Activated T-helper 1 cell treated with anti-CD3 and anti-CD28 coated beads, Interleukin-12 subunit alpha, Interleukin-12 subunit beta, Interleukin-2, Interleukin-4 antibody, amounts not matched to agents 30 ng/mL and 10 ng/mL and 1 ng/mL, durations not matched to agents 14 hours and 24 hours and 36 hours (primary cell): ENCODE results near the gene DDIT3. TPM values are rescaled to one million over a fixed set of nuclear protein-coding genes. Genes with fewer than 3 reads are reported as not detected.
"Not testable (repeated sequence)": the region's sequence is repeated elsewhere in the genome, so short reads cannot be mapped to it uniquely, and the experiment has no call there.

ENCODE experiments used
- DNase-seq: peaks from one replicate; pipeline ENCODE4 v3.0.0; 2021; ENCODE audit warnings: low spot score
- H3K27ac Mint-ChIP-seq: one replicate; pipeline ENCODE4 v1.8.0; 2021; ENCODE audit warnings: mild to moderate bottlenecking, mixed read lengths
- H3K27me3 Mint-ChIP-seq: one replicate; pipeline ENCODE4 v1.8.0; 2022; ENCODE audit warnings: mild to moderate bottlenecking, moderate library complexity, mixed read lengths; ENCODE audit not compliant: insufficient read depth
- H3K36me3 Mint-ChIP-seq: one replicate; pipeline ENCODE4 v1.8.0; 2021; ENCODE audit warnings: low read depth, mixed read lengths
- H3K4me1 Mint-ChIP-seq: one replicate; pipeline ENCODE4 v1.8.0; 2021; ENCODE audit warnings: low read depth, mixed read lengths
- H3K4me3 Mint-ChIP-seq: one replicate; pipeline ENCODE4 v1.8.0; 2021; ENCODE audit warnings: mild to moderate bottlenecking, moderate library complexity, mixed read lengths
- H3K9me3 Mint-ChIP-seq: one replicate; pipeline ENCODE4 v1.8.0; 2021; ENCODE audit warnings: mixed read lengths
- intact Hi-C: fragments of 100-400 bp; cut with micrococcal nuclease; formaldehyde crosslinking; loops from one replicate; pipeline ENCODE4 v1.15.1; 2024
- total RNA-seq: library from RNA; stranded (reverse); gene quantifications from 2 replicates; pipeline ENCODE4 v1.2.3, GENCODE V29; 2022

DDIT3 gene
- total RNA-seq, 1 donor from 2014 or later = 18.1 TPM

DNA sequence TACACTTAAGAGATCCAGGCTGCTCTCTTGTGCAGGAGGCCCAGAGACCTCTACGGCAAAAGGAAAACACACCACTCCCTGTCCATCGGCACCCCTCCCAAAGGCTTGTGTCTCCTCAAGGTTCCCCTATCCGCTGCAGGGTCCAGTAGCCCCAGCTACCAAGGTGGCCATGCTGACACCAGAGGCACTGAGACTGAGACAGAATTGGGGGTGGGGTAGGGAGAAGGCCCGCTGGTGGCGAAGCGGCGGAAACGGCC, 590 bp downstream of the DDIT3 start:
- intact Hi-C loops = loop anchor here (1.0 to 5.0 kb wide), 9 partner anchors 31 to 1592 kb away; partner anchors contain the start of genes ARHGAP9, CTDSP2, GLI1 and MARS1
- Mint-ChIP-seq H3K27me3 (no peaks in the 10 kb centered on the region), H3K9me3 (no peaks in the 10 kb centered on the region), H3K27ac (peak overlapping the region; percentile 100), H3K36me3 (peaks cover 47% of the 10 kb centered on the region), H3K4me1 (peaks cover 62% of the 10 kb centered on the region), H3K4me3 (peak overlapping the region; percentile 97)
- DNase-seq = no peak

DNA sequence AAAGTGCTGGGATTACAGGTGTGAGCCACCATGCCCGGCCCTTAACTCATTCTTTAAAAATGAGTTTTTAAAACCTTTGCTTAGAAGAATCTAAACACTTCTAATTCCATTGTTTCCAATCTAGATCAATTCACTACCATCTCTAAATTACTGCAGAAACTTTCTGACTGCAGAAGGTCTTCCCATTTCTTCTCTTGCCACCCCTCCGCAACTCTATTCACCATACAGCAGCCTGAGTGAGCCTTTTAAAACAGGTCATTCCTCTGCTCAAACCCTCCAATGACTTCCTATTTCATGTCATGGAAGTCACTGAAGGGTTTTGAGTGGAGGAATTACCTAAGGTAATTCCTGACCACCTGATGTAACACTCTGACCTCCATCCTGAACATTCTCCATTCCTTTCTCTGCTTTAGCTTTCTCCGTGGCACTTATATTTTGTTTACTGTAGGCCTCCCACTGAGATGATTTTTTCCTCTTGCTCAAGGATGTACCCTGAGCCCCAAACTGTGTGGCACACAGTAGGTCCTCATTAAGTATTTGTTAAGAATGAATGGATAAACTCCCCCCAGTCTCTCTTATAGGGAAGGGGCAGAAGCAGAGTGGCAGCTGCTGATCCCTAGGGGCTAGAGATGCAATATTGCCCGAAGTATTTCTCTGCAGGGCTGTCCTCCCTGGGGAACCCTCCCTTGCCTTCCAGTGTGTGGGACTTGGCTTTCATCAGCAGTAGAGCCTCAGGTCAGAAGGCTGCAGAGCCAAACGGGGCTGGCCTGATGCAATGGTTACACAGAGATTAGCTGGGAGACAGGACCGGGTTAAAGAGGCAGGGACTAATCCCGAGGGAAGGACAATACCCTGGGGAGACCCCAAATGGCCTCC, 1.2 kb downstream of the DDIT3 start:
- H3K27ac Mint-ChIP-seq = peak overlapping the region; percentile 100
- peaks cover 50% of the 10 kb centered on the region for H3K36me3 Mint-ChIP-seq
- no peak for DNase-seq
- peaks cover 57% of the 10 kb centered on the region for H3K4me1 Mint-ChIP-seq
- peak overlapping the region; percentile 97 for H3K4me3 Mint-ChIP-seq
- intact Hi-C loops = no loop called here
- H3K27me3 Mint-ChIP-seq = no peaks in the 10 kb centered on the region
- no peaks in the 10 kb centered on the region for H3K9me3 Mint-ChIP-seq

DNA sequence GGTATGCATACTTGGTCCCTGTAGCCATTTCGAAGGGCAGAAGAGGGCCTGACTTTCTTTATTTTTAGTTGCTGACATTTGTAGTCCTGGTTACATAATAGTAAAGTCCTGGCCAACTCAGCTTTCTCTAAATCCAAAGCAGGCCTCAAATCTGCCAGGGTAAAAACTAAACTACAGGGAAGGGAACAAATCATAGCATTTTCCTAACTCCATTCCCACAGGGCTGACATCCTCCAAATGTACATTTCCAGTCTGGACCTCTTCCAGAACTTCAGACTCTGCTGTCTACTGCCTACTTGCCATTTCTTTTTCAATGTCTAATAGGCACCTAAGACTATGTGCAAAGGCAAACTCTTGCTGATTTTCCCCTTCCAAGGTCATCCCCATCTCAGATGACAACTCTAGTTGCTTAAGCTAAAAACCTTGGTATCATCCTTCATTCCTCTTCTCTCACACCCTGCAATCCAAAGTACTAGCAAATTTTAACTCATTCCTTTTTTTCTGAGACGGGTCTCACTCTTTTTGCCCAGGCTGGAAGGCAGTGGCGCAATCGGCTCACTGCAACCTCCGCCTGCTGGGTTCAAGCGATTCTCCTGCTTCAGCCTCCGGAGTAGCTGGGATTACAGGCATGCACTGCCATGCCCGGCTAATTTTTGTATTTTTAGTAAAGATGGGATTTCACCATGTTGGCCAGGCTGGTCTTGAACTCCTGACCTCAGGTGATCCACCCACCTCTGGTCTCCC, 2.0 kb downstream of the DDIT3 start:
- Mint-ChIP-seq H3K9me3 (no peaks in the 10 kb centered on the region), H3K27me3 (no peaks in the 10 kb centered on the region), H3K27ac (no peak overlapping the region), H3K4me1 (peaks cover 50% of the 10 kb centered on the region), H3K4me3 (peak overlapping the region; percentile 97), H3K36me3 (peaks cover 50% of the 10 kb centered on the region)
- intact Hi-C loops = no loop called here
- no peak for DNase-seq

DNA sequence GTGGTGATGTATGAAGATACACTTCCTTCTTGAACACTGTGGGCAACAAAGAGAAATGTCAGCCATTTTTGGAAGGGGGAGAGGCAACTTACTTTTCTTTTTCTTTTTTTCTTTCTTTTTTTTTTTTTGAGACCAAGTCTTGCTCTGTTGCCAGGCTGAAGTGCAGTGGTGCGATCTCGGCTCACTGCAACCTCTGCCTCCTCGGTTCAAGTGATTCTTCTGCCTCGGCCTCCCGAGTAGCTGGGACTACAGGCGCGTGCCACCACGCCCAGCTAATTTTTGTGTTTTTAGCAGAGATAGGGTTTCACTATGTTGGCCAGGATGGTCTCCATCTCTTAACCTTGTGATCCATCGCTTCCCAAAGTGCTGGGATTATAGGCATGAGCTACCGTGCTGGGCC, 2.6 kb downstream of the DDIT3 start:
- DNase-seq, intact Hi-C loops, H3K9me3 Mint-ChIP-seq, H3K27me3 Mint-ChIP-seq: not testable (repeated sequence)
- Mint-ChIP-seq H3K36me3 (peaks cover 56% of the 10 kb centered on the region), H3K27ac (peak overlapping the region; percentile 67), H3K4me1 (peaks cover 53% of the 10 kb centered on the region), H3K4me3 (peak overlapping the region; percentile 22)

DNA sequence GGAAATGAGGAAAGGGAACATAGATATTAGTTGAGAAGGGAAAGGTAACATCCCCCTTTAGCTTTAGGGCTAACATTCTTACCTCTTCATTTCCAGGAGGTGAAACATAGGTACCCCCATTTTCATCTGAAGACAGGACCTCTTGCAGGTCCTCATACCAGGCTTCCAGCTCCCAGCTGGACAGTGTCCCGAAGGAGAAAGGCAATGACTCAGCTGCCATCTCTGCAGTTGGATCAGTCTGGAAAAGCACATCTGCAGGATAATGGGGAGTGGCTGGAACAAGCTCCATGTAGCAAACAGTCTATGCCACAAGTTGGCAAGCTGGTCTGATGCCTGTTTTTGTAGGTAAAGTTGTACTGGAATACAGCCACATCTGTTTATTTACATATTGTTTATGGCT, 3.1 kb downstream of the DDIT3 start:
- no peaks in the 10 kb centered on the region for H3K9me3 Mint-ChIP-seq
- DNase-seq = no peak
- peak overlapping the region; percentile 19 for H3K4me3 Mint-ChIP-seq
- H3K4me1 Mint-ChIP-seq = peaks cover 57% of the 10 kb centered on the region
- H3K27ac Mint-ChIP-seq = peak overlapping the region; percentile 67
- no peaks in the 10 kb centered on the region for H3K27me3 Mint-ChIP-seq
- peaks cover 62% of the 10 kb centered on the region for H3K36me3 Mint-ChIP-seq
- intact Hi-C loops = no loop called here

DNA sequence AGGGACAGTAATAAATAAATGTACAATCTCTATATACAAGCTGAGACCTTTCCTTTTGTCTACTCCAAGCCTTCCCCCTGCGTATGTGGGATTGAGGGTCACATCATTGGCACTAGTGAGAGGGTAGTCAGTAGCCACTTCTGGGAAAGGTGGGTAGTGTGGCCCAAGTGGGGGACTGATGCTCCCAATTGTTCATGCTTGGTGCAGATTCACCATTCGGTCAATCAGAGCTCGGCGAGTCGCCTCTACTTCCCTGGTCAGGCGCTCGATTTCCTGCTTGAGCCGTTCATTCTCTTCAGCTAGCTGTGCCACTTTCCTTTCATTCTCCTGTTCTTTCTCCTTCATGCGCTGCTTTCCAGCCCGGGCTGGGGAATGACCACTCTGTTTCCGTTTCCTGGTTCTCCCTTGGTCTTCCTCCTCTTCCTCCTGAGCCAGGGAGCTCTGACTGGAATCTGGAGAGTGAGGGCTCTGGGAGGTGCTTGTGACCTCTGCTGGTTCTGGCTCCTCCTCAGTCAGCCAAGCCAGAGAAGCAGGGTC, 3.6 kb downstream of the DDIT3 start:
- H3K36me3 Mint-ChIP-seq = peaks cover 66% of the 10 kb centered on the region
- H3K27ac Mint-ChIP-seq = peak overlapping the region; percentile 67
- intact Hi-C loops = no loop called here
- no peak for DNase-seq
- H3K4me3 Mint-ChIP-seq = no peak overlapping the region
- H3K4me1 Mint-ChIP-seq = peaks cover 57% of the 10 kb centered on the region
- no peaks in the 10 kb centered on the region for H3K27me3 Mint-ChIP-seq
- H3K9me3 Mint-ChIP-seq = no peaks in the 10 kb centered on the region

DNA sequence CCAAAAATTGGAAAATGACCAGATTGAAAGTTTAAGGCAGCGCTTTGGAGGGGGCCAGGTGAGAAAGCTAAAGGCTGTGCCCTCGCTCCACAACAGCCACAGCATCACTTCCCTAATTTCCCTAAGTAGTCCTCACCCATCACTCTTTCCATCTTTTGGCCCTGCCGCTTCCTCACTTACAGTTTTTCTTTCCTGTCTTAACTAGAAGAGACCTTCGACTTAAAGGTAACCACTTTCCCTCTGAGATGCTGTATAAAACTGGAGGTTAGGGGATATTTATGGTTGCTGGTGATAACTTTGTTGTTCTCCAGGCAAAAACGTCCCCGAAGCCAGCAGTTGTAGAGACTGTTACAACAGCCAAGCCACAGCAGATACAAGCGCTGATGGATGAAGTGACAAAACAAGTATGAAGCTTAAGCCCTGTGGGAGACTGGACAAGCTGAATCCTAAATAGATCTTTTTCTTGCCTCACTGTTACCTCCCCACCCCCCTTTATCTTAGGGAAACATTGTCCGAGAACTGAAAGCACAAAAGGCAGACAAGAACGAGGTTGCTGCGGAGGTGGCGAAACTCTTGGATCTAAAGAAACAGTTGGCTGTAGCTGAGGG, 4.3 kb downstream of the DDIT3 start:
- no peak for DNase-seq
- H3K4me3 Mint-ChIP-seq = no peak overlapping the region
- intact Hi-C loops = no loop called here
- H3K4me1 Mint-ChIP-seq = peaks cover 55% of the 10 kb centered on the region
- no peak overlapping the region for H3K27ac Mint-ChIP-seq
- no peaks in the 10 kb centered on the region for H3K27me3 Mint-ChIP-seq
- H3K36me3 Mint-ChIP-seq = peaks cover 72% of the 10 kb centered on the region
- H3K9me3 Mint-ChIP-seq = no peaks in the 10 kb centered on the region

DNA sequence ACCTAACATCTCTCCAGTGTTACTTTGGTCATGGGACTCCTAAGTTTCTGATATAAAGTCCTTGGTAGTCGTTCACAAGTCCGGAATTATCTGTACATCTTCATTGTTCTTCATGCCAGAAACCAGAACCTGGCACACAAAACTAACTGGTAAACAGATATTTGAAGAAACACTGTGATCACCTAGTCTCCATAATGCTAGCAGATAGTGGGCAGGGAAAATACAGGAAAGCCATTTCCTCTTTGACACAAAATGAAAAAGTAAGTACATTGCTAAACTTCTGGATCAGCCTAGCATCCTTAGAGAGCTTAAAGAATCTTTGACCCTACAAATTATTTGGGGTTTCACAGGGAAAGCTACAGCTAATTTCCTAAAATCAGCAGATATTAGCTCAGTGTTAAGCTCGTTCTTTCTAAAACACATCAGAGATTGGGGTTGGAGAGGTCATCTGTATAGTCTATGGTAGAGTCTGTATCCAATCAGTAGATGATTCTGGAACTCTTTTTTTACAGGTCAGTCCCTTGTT, 4.8 kb downstream of the DDIT3 start:
- H3K36me3 Mint-ChIP-seq = peaks cover 72% of the 10 kb centered on the region
- peaks cover 52% of the 10 kb centered on the region for H3K4me1 Mint-ChIP-seq
- intact Hi-C loops = no loop called here
- no peak for DNase-seq
- no peaks in the 10 kb centered on the region for H3K27me3 Mint-ChIP-seq
- H3K27ac Mint-ChIP-seq = no peak overlapping the region
- no peak overlapping the region for H3K4me3 Mint-ChIP-seq
- H3K9me3 Mint-ChIP-seq = no peaks in the 10 kb centered on the region

DNA sequence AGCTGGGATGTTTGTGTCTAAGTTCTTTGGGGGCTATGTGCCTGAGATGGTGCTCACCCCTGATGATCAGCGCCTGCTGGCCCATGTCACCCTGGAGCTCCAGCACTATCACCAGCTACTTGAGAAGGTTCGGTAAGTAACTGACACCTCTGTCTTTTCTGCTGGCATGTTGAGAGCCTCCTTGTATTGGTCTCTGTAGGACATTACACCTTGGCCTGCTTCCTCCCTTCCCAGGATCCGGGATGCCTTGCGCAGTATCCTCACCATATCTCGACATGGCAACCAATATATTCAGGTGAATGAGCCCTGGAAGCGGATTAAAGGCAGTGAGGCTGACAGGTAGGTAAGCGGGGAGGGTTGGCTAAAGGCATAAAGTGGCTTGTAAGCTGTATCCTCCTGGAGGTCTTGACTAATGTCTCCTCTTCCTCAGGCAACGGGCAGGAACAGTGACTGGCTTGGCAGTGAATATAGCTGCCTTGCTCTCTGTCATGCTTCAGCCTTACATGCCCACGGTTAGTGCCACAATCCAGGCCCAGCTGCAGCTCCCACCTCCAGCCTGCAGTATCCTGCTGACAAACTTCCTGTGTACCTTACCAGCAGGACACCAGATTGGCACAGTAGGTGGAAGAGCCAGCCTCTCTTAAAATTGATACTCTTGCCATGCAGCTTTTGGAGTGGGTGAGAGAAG, 5.5 kb downstream of the DDIT3 start:
- H3K4me1 Mint-ChIP-seq = peaks cover 52% of the 10 kb centered on the region
- peak overlapping the region; percentile 40 for H3K27ac Mint-ChIP-seq
- peaks cover 71% of the 10 kb centered on the region for H3K36me3 Mint-ChIP-seq
- no peaks in the 10 kb centered on the region for H3K27me3 Mint-ChIP-seq
- H3K9me3 Mint-ChIP-seq = no peaks in the 10 kb centered on the region
- intact Hi-C loops = no loop called here
- DNase-seq = no peak
- H3K4me3 Mint-ChIP-seq = no peak overlapping the region

DNA sequence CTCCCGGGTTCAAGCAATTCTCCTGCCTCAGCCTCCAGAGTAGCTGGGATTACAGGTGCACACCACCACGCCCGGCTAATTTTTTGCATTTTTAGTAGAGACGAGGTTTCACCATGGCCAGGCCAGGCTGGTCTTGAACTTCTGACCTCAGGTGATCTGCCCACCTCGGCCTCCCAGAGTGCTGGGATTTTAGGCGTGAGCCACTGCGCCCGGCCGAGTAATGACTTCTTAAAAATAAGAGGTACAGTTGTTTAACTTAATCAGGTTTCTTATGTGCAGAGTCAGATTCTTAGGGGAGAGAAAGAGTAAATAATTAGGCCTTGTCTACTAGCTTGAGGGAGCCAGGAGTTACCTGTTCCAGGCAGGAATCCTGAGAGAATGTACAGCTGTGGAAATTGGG, 6.1 kb downstream of the DDIT3 start:
- intact Hi-C loops, H3K27me3 Mint-ChIP-seq, H3K27ac Mint-ChIP-seq, DNase-seq, H3K4me3 Mint-ChIP-seq, H3K9me3 Mint-ChIP-seq: not testable (repeated sequence)
- Mint-ChIP-seq H3K36me3 (peaks cover 71% of the 10 kb centered on the region), H3K4me1 (peaks cover 49% of the 10 kb centered on the region)

DNA sequence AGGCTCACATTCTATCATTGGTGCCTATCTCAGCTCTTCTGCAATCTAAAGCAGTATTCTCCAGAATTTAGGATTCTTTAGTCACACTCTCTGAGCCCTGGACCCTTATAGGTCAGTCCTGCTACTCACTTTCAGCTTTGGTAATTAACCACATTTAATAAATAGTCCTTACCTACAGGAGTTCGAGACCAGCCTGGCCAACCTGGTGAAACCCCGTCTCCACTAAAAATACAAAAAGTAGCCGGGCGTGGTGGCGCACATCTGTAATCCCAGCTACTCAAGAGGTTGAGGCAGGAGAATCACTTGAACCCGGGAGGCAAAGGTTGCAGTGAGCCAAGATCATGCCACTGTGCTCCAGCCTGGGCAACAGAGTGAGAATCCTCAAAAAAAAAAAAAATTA, 6.6 kb downstream of the DDIT3 start:
- H3K27ac Mint-ChIP-seq, H3K9me3 Mint-ChIP-seq, intact Hi-C loops, H3K4me3 Mint-ChIP-seq, H3K27me3 Mint-ChIP-seq, DNase-seq: not testable (repeated sequence)
- Mint-ChIP-seq H3K4me1 (peaks cover 43% of the 10 kb centered on the region), H3K36me3 (peaks cover 70% of the 10 kb centered on the region)

DNA sequence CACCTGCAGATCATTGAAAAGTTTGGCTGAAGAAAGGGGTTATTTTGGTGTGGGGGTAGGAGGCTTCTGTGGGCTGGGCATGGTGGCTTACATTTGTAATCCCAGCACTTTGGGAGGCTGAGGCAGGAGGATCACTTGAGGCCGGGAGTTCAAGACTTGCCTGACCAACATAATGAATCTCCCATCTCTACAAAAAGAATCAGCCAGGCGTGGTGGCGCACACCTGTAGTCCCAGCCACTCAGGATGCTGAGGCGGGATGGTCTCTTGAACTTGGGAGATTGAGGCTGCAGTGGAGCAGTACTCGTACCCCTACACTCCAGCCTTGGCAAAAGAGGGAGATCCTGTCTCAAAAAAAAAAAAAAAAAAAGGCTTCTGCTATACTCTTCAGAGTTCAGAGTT, 7.0 kb downstream of the DDIT3 start:
- no peak for DNase-seq
- H3K27ac Mint-ChIP-seq = peak overlapping the region; percentile 74
- peaks cover 39% of the 10 kb centered on the region for H3K4me1 Mint-ChIP-seq
- H3K4me3 Mint-ChIP-seq = no peak overlapping the region
- intact Hi-C loops = no loop called here
- H3K9me3 Mint-ChIP-seq = no peaks in the 10 kb centered on the region
- H3K27me3 Mint-ChIP-seq = no peaks in the 10 kb centered on the region
- peaks cover 67% of the 10 kb centered on the region for H3K36me3 Mint-ChIP-seq
